Nephron progenitor cell (in vitro differentiated cells): ENCODE results near the gene DNASE1.

Experiments
- DNase-seq: peaks from one replicate; pipeline ENCODE4 v3.0.0; 2021
- H3K27ac Mint-ChIP-seq: 2 replicates; pipeline ENCODE4 v1.8.0; 2021; ENCODE audit warnings: mild to moderate bottlenecking, moderate library complexity, mixed read lengths
- H3K27me3 Mint-ChIP-seq: 2 replicates; pipeline ENCODE4 v1.8.0; 2021; ENCODE audit warnings: mild to moderate bottlenecking, low read depth, mixed read lengths; ENCODE audit not compliant: poor library complexity
- H3K36me3 Mint-ChIP-seq: 2 replicates; pipeline ENCODE4 v1.8.0; 2021; ENCODE audit warnings: low read depth, mixed read lengths
- H3K4me1 Mint-ChIP-seq: 2 replicates; pipeline ENCODE4 v1.8.0; 2021; ENCODE audit warnings: mixed read lengths
- H3K4me3 Mint-ChIP-seq: 2 replicates; pipeline ENCODE4 v1.8.0; 2021; ENCODE audit warnings: mild to moderate bottlenecking, moderate library complexity, mixed read lengths
- H3K9me3 Mint-ChIP-seq: 2 replicates; pipeline ENCODE4 v1.8.0; 2021; ENCODE audit warnings: mild to moderate bottlenecking, moderate library complexity, mixed read lengths
- TF ChIP-seq, protein P1 (sequence below): fragments of 200-600 bp; sonication (generic); IDR thresholded peaks from 2 replicates; pipeline ENCODE4 v1.5.0; 2021; ENCODE audit warnings: antibody characterized with exemption

Gene DNASE1

DNA sequence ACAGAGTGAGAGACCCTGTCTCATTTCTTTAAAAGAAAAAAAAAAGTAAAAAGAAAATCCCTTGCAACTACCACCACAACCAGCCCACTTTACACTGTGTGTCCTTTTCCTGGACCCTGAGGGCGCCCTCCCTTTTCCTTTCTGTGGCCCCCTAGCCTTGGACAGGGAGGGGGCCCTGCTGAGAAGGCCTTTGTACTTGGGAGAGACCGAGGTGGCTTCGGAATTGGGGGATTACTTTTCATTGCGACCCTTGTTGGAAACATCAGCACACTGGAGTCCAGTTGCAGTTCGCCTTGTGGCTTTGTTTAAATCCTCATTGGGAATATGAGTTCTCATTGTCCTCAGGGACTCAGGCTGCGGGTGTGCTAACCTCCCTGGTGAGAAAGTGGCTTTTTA lies 9.4 kb upstream of the DNASE1 start:
- Mint-ChIP-seq H3K4me3 (peak overlapping the region; percentile 53), H3K27me3 (no peaks in the 10 kb centered on the region), H3K4me1 (peaks cover 40% of the 10 kb centered on the region), H3K9me3 (no peaks in the 10 kb centered on the region), H3K36me3 (peaks cover 15% of the 10 kb centered on the region), H3K27ac (peak overlapping the region; percentile 90)
- TF ChIP-seq, protein P1, sequence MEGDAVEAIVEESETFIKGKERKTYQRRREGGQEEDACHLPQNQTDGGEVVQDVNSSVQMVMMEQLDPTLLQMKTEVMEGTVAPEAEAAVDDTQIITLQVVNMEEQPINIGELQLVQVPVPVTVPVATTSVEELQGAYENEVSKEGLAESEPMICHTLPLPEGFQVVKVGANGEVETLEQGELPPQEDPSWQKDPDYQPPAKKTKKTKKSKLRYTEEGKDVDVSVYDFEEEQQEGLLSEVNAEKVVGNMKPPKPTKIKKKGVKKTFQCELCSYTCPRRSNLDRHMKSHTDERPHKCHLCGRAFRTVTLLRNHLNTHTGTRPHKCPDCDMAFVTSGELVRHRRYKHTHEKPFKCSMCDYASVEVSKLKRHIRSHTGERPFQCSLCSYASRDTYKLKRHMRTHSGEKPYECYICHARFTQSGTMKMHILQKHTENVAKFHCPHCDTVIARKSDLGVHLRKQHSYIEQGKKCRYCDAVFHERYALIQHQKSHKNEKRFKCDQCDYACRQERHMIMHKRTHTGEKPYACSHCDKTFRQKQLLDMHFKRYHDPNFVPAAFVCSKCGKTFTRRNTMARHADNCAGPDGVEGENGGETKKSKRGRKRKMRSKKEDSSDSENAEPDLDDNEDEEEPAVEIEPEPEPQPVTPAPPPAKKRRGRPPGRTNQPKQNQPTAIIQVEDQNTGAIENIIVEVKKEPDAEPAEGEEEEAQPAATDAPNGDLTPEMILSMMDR: no peak
- DNase-seq: no peak

DNA sequence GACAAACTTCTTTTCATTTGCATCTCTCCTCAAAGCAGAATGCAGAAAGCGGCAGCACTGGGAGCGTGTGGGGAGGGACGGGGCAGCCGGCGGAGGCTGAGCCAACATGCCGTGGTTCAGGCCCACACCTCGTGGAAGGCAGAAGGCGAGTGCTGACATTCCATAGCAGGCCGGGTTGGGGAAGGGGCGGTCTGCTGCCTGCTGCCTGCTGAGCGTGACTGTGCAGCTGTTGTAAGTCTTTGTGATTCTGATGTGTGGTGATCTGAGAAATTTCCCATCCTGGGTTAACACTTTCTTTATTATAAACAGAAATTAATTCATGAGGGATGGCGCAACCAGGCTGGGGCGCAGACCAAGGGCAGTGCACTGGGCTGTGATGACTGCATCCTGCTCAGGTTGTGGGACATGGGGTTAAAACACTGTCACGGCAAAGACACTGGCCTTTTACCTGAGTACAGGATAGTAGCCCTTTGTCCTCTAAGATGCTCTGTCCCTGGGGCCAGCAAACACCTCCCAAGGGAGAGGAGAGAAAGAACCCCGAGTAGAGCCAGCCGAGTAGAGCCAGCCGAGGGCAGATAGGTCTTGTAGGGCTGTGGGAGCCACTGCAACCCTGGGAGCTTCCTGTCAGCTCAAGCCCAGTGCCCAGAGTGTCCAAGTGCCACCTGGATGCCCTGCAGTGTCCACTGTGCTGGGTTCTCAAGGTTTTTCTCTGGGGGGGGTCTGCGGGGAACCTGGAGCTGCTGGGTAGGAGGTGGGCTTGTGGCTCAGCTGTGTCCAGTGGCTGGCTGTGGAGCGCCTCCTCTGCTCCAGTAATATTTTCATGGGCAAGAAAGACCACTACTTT lies 8.8 kb upstream of the DNASE1 start:
- peak overlapping the region; percentile 90 for H3K27ac Mint-ChIP-seq
- no peaks in the 10 kb centered on the region for H3K27me3 Mint-ChIP-seq
- H3K36me3 Mint-ChIP-seq: peaks cover 21% of the 10 kb centered on the region
- peak; percentile 64 for DNase-seq
- H3K4me3 Mint-ChIP-seq: peak overlapping the region; percentile 53
- TF ChIP-seq, protein P1: no peak
- peaks cover 35% of the 10 kb centered on the region for H3K4me1 Mint-ChIP-seq
- no peaks in the 10 kb centered on the region for H3K9me3 Mint-ChIP-seq

DNA sequence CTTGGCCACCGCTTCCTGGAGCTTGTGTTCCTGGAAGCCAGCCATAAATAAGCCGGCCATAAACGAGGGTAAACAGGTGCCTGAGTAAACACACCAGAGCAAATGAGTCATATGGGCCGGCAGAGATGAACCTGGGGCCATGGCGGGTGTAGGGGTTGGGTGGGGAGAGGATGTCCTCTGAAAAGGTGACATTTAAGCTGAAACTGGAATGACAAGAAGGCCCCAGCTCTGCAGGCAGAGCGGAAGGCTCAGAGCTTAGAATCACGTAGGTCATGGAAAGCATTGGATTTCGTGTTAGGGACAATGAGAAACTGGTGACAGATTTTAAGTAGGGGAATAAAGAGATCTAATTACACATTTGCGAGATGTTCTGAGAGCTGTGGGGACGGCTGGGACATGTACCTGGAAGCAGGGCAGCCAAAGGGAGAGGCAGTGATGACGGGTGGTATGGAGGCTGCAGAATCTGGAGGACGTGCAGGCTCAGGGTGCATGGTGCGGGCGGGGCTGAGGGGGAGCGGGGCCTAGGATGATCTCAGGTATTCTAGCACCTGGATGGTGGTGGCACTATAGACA lies 8.1 kb upstream of the DNASE1 start:
- Mint-ChIP-seq H3K27me3 (no peaks in the 10 kb centered on the region), H3K4me3 (peak overlapping the region; percentile 2), H3K36me3 (peaks cover 27% of the 10 kb centered on the region), H3K4me1 (peaks cover 35% of the 10 kb centered on the region), H3K27ac (peak overlapping the region; percentile 90), H3K9me3 (no peaks in the 10 kb centered on the region)
- TF ChIP-seq, protein P1: no peak
- DNase-seq: no peak

DNA sequence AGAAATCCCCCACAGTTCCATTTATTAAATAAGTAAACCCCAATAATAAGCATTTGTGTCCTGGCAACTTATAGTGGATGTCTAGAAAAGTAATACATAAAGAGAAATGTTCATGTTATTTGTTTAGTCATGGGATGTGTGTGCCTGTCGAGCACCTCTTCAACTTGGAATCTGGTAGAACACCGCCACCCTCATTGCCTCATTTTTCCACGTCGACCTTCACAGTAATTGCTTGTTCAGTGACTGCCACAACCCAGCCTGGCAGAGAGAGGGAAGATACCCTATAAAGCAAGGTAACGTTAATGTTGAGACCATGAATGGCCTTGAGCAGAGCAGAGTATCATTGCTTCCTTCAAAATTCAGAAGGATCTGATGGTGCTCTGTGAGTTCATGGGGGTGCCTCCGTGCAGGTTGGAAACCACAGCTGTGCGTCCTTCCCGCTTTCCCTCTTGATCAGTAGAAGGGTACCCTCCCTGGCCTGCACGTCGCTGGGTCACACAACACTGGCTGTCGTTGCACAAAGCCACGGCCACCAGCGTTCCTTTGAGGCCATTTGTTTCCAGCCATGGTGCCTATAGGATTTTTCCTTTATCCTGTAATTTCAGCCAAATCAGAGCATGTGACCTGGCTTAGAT lies 3.7 kb upstream of the DNASE1 start:
- no peak overlapping the region for H3K4me3 Mint-ChIP-seq
- H3K9me3 Mint-ChIP-seq: no peaks in the 10 kb centered on the region
- DNase-seq: no peak
- peak overlapping the region; percentile 54 for H3K27ac Mint-ChIP-seq
- H3K4me1 Mint-ChIP-seq: peaks cover 21% of the 10 kb centered on the region
- H3K36me3 Mint-ChIP-seq: peaks cover 47% of the 10 kb centered on the region
- H3K27me3 Mint-ChIP-seq: no peaks in the 10 kb centered on the region
- TF ChIP-seq, protein P1: no peak

DNA sequence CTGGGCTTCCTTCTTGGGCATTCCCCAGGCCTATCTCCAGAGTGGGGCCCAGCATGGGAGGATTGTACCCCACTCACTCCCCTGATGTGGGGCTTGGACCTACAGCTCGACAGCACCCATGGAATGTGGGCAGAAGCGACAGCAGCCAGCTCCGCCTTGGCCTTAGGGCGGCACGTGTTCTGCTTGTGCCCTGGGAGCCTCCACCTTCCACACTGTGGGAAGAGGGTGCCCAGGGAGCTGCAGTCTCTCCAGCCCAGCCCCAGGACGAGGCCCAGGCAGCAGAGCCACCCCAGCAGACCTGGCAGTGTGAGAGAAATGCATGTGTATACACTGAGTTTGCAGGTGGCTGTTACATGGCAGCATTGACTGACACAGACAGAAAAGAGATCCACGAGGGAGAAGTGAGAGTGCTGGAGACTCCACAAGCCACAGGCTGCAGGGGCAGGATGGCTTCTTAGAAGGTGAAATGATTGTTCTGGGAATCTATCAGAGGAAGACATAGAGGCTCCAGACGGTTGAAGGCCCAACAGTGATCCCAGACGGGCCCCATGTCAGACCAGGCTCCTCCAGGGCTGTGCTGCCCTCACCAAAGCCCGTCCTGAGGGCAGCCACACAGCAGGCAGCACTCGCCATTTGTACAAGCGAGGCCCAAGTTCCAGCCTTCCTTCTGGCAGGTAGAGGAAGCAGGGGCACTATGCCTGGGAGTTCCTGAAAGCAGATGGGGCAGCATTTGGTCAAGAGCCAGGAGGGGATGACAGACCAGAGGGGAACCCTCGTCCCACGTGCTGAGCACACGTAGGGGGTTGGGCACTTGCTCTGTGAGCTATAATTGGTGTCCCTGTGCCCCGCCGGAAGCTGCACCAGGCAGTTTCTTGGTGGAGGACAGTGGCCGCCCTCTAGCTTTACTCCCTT lies 2.8 kb upstream of the DNASE1 start:
- peak overlapping the region; percentile 42 for H3K27ac Mint-ChIP-seq
- H3K4me3 Mint-ChIP-seq: no peak overlapping the region
- peaks cover 11% of the 10 kb centered on the region for H3K4me1 Mint-ChIP-seq
- TF ChIP-seq, protein P1: no peak
- DNase-seq: no peak
- no peaks in the 10 kb centered on the region for H3K9me3 Mint-ChIP-seq
- H3K36me3 Mint-ChIP-seq: peaks cover 48% of the 10 kb centered on the region
- H3K27me3 Mint-ChIP-seq: no peaks in the 10 kb centered on the region
